HEK293T (cell line): ENCODE results near the gene PFN3.

Experiments used
- BHLHE40 ChIP-seq: fragments of 450-650 bp; IDR thresholded peaks from 2 replicates; pipeline ENCODE4 v1.6.1; 2016; ENCODE audit warnings: mild to moderate bottlenecking, moderate library complexity, borderline replicate concordance
- FOXA1 ChIP-seq: fragments of 450-650 bp; IDR thresholded peaks from 2 replicates; pipeline ENCODE4 v1.6.1; 2016; ENCODE audit warnings: mild to moderate bottlenecking
- FOXM1 ChIP-seq: fragments of 450-650 bp; IDR thresholded peaks from 2 replicates; pipeline ENCODE4 v1.6.1; 2017; ENCODE audit warnings: mild to moderate bottlenecking, borderline replicate concordance
- HDGF ChIP-seq: fragments of 450-650 bp; IDR thresholded peaks from 2 replicates; pipeline ENCODE4 v1.6.1; 2017; ENCODE audit warnings: antibody characterized with exemption, borderline replicate concordance
- L3MBTL2 ChIP-seq: fragments of 450-650 bp; conservative IDR thresholded peaks from 2 replicates; pipeline ENCODE4 v1.6.1; 2016; ENCODE audit warnings: mild to moderate bottlenecking
- NFRKB ChIP-seq: fragments of 450-650 bp; IDR thresholded peaks from 2 replicates; pipeline ENCODE4 v1.6.1; 2016; ENCODE audit warnings: mild to moderate bottlenecking, moderate library complexity
- SP1 ChIP-seq: fragments of 450-650 bp; IDR thresholded peaks from 2 replicates; pipeline ENCODE4 v1.6.1; 2017
- SUZ12 ChIP-seq: fragments of 450-650 bp; IDR thresholded peaks from 2 replicates; pipeline ENCODE4 v1.6.1; 2016; ENCODE audit warnings: mild to moderate bottlenecking
- TARDBP ChIP-seq: fragments of 450-650 bp; IDR thresholded peaks from 2 replicates; pipeline ENCODE4 v1.6.1; 2016
- ZNF384 ChIP-seq: fragments of 450-650 bp; IDR thresholded peaks from 2 replicates; pipeline ENCODE4 v1.6.1; 2016
- TF ChIP-seq, protein P1 (sequence below): fragments of 450-650 bp; IDR thresholded peaks from 2 replicates; pipeline ENCODE4 v1.6.1; 2016

DNA sequence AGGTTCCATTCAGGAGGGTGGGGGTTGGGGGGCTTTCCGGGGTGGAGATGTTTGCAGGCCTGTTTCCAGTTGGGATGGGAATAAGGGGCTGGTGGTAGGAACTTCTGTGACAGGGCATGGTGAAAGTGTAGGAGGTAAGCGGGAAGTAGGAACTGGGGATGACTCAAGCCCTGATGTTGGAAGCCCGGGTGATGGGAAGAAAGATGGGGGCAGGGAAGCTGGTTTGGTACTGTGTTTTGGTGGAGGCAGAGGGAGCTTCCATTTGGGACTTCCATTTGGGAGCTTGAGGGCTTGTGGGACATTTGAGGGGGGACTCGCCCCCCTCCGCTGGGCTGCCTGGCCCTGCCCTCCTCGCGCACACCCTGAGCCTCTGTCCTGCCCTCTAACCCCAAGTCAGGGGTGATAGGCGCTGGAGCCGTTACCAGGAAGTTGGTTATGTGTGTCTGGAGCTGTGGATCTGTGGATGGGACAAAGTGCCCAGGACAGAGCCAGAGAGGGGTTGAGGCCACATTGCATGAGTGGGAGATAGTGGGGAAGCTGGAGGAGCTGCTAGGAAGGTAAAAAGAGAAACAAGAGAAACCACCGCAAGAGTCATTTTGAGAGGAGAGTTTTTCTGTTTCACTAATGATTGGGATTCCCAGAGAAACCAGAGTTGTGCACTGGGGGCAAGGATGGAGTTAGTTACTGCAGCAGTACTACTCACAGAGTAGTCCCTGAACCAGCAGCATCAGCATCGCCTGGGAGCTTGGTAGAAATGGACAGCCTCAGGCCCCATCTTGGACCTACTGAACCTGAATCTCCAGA is 36.1 kb downstream of the PFN3 start:
- TF ChIP-seq L3MBTL2 (no peak), FOXA1 (no peak), TARDBP (no peak), SP1 (no peak), ZNF384 (no peak), BHLHE40 (no peak), HDGF (no peak), FOXM1 (no peak), SUZ12 (no peak), NFRKB (no peak)
- TF ChIP-seq, protein P1, sequence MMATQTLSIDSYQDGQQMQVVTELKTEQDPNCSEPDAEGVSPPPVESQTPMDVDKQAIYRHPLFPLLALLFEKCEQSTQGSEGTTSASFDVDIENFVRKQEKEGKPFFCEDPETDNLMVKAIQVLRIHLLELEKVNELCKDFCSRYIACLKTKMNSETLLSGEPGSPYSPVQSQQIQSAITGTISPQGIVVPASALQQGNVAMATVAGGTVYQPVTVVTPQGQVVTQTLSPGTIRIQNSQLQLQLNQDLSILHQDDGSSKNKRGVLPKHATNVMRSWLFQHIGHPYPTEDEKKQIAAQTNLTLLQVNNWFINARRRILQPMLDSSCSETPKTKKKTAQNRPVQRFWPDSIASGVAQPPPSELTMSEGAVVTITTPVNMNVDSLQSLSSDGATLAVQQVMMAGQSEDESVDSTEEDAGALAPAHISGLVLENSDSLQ: no peak
